HG02943 (cell line): ENCODE measurements around the gene PIK3C2G.

ENCODE experiments used
- ATAC-seq: cut with Tn5 transposase; IDR thresholded peaks from one replicate; pipeline ENCODE4 v1.9.1; 2021; ENCODE audit warnings: mild to moderate bottlenecking, low read depth, moderate library complexity; ENCODE audit not compliant: unreplicated experiment

The PIK3C2G gene

DNA sequence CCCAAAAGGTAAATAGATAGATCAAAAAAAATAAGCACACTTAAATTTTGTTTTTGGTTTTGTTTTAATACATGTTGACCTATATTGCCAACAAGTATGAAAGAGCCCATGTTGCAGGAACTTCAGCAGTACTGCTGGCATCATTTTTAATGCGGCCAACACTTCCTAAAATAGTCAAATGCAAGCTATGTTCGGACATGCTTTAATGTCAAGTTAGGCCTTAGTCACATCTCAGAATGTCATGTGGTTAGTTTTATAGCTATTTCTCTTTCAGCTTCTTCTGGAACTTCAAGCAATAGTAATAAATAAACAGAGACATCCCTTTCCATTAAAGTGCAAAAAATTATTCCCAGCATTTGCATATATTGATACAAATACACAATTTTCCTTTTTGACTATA lies 153.4 kb downstream of the PIK3C2G start:
- no peak for ATAC-seq

DNA sequence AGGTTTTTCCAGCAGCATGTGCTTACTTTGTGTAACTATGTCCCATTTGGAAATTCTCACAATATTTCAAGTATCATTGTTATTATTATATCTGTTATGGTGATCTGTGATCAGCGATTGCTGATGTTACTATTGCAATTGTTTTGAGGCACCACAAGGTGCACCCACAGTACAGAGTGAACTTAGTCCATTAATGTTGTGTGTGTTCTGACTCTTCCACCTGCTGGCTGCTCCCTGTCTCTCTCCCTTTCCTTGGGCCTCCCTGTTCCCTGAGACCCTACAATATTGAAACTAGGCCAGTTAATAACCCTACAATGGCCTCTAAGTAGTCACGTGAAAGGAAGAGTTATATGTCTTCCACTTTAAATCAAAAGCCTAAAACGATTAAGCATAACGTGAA lies 153.9 kb downstream of the PIK3C2G start:
- ATAC-seq = no peak

- ATAC-seq = no peak
Measured at GRCh38 chr12:18416412-18416811, 155.1 kb downstream of the PIK3C2G start.

DNA sequence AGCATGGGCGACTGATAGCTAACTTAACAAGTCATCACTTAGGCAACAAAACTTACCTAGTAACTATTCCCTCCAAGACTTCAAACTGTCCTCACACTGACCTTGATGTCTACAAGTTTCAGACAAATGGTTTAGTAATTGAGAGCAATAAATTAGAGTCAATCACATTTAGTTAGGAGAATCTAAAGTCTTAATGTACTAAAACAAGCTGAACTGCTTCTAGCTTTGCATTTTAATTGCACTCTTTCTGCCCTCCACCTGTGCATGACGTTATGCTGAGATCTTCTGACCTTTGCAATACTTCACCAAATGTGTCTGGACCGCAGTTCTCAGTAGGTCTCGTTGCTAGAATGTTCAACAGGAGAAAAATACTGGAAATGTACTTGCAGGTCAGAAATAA lies 158.0 kb downstream of the PIK3C2G start:
- ATAC-seq = no peak

GRCh38 chr12:18421867-18422266 lies 160.5 kb downstream of the PIK3C2G start:
- no peak for ATAC-seq

DNA sequence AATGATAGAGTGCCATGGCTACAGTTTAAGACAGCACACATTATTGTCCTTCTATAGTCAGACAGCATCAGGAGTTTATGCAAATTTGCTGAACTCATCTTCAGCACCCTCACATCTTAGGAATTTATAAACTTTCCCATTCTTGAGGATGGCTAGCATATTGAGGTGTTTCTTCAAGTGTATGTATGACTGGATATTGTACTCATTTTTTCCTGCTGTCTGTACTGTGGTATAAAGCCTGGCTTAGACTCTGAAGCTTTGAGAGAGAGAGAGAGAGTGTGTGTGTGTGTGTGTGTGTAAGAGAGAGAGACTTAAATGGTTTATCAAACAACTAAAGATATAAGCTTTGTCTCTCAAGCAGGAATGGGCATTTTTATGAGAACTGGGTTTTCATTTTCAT lies 161.6 kb downstream of the PIK3C2G start:
- no peak for ATAC-seq

DNA sequence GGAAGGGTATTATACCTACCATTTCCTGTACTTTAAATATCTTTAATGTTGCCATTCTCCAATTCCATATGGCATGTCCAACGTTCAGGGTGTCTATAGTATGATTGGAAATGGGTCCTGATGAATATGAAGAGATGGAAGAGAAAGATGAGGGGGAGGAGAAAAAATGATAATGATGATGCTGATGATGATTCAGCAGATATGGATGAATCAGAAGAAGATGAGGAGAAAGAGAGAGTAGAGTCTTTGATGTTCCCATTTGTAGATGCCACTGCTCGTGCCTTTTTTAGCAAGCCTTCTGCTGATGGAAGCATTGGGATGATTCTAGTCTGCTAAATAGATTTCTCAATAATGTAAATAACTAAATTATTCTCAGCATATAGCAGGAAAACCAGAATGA lies 163.5 kb downstream of the PIK3C2G start:
- ATAC-seq = no peak

- no peak for ATAC-seq
Measured at GRCh38 chr12:18427520-18427919, 166.2 kb downstream of the PIK3C2G start.

- ATAC-seq = no peak
Measured at GRCh38 chr12:18428416-18428815, 167.1 kb downstream of the PIK3C2G start.

DNA sequence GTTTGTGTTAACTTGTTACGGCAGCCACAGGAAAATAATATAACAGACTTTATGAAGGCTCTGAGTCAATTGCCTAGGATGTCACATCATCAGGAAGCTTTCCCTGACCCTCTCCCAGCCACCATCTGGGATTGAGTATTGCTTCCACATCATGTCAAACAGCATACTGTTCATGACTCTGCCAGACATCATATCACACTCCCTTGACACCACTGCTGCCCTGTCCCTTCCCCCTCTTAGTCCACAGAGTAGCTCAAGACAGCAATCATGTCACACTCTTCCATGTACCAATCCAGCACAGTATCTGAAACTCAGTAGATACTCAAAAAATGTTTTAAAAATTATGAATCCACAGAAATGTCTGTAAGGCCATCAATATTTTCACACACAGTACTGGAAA lies 168.0 kb downstream of the PIK3C2G start:
- ATAC-seq = no peak

DNA sequence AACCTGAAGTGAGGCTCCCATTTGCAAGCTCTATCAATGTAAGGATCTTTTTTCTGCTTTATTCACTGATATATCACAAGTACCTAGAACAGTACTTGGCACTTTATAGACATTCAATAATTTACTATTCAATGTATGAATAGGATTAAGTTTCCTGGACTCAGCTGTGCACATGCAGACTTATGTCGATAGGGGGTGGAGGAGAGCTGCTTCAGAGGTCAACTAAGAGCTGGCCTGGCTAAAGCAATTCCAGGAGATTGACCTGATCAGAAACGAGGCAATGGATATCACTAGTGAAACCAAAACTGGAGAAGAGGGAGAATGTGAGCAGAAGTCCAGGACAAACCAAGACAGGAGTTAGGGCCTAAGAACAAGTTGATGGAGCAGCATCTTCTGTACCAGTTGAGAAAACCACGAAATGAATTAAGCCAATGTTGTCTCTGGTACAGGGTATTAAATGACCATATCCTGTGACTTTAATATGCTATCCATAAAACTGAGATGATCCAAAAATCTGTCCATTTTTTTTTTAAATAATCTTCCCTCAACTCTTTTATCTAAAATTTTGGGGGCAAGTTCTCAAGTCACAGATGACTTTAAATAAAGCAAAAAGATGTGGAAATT lies 169.2 kb downstream of the PIK3C2G start:
- no peak for ATAC-seq

DNA sequence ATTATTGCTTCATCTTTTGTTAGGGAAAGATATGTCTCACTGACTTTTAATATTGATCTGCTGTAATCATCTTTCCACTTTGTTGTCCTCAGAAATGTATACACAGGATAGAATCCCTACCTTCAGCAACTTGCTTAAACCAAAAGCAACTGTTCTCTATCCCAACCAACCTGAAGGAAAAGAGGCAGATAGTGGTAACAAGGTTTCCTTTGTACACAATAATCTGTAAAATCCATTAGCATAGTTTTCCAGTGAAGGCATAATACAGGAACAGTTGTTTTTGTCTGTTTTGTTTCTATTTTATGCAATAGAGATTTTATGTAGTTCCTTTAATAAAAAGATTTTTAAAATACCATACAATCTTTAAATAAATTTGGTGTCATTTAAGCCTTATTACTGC lies 170.5 kb downstream of the PIK3C2G start:
- ATAC-seq = no peak

GRCh38 chr12:18432206-18432605 lies 170.9 kb downstream of the PIK3C2G start:
- ATAC-seq = no peak

- no peak for ATAC-seq
Measured at GRCh38 chr12:18436170-18436569, 174.9 kb downstream of the PIK3C2G start.

- ATAC-seq = no peak
Measured at GRCh38 chr12:18439541-18439940, 178.2 kb downstream of the PIK3C2G start.

- no peak for ATAC-seq
Measured at GRCh38 chr12:18443768-18444437, 182.6 kb downstream of the PIK3C2G start.

DNA sequence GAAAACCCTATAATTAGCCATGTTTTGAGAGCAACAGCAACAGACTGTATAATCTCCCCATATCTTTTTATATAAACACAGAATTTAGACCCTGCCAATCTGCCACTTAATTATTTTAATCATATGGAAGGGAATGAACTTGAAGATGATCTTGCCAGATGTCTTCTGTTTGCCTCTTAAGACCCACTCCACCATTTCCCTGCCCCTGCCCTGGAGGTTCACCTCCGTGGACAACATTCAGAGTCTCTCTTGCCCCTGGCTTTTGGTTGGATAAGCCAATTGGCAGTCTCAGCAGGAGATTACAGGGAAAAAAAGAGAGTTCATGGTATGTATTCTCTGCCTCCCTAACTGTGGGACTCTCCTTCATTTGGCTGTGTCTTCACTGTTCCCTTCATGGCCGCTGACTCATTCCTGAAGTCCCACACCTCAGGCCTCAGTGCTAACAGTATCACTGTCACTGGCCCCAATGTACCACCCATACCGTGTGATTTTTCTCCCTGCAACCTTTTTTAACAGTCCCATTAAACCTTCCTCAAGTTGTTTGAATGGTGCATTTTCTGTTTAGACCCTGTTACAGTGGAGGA lies 184.8 kb downstream of the PIK3C2G start:
- no peak for ATAC-seq

GRCh38 chr12:18454330-18454729 lies 193.0 kb downstream of the PIK3C2G start:
- ATAC-seq = no peak

GRCh38 chr12:18456344-18456743 lies 195.0 kb downstream of the PIK3C2G start:
- no peak for ATAC-seq

DNA sequence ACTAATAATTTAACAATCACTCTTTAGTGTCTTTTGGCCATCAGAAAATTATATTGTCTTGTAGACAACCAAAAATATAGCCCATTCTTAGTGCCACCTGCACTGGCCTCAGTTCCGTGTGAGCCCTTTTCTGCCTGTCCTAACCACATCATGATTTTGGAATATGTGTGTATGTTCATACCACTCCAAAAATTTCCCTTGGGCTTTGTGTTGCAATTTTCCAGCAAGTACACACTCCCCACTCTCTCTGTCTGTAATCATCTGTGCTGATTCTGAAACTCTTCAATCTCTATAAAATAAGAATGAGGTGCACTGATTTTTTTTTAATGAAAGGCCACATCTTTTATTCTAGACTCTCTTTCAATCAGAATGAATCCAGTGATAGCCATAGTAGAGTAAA lies 196.0 kb downstream of the PIK3C2G start:
- no peak for ATAC-seq

- ATAC-seq = no peak
Measured at GRCh38 chr12:18461758-18462157, 200.4 kb downstream of the PIK3C2G start.

GRCh38 chr12:18462442-18462841 lies 201.1 kb downstream of the PIK3C2G start:
- ATAC-seq = no peak
